ENCODE results near the gene SLC15A5.

The SLC15A5 gene

GRCh38 chr12:16245209-16245608 is 32.3 kb downstream of the SLC15A5 start:
- no peak for DNase-seq (ENCODE audit: low read depth)
- TF ChIP-seq CTCF (IDR thresholded peaks at IDR 0.05; ENCODE audit: low read depth, low read length, missing control alignments): no peak
- H3K4me3 ChIP-seq (ENCODE audit: low read depth, low read length): no peak overlapping the region

- H3K4me3 ChIP-seq (ENCODE audit: low read depth, low read length): no peak overlapping the region
- no peak for DNase-seq (ENCODE audit: low read depth)
- TF ChIP-seq CTCF (IDR thresholded peaks at IDR 0.05; ENCODE audit: low read depth, low read length, missing control alignments): no peak
These were observed 33.7 kb downstream of the SLC15A5 start for GRCh38 chr12:16243487-16244412.

GRCh38 chr12:16241346-16241745 is 36.1 kb downstream of the SLC15A5 start:
- DNase-seq (ENCODE audit: low read depth): no peak
- TF ChIP-seq CTCF (IDR thresholded peaks at IDR 0.05; ENCODE audit: low read depth, low read length, missing control alignments): no peak
- H3K4me3 ChIP-seq (ENCODE audit: low read depth, low read length): no peak overlapping the region

- TF ChIP-seq CTCF (IDR thresholded peaks at IDR 0.05; ENCODE audit: low read depth, low read length, missing control alignments): no peak
- DNase-seq (ENCODE audit: low read depth): no peak
- no peak overlapping the region for H3K4me3 ChIP-seq (ENCODE audit: low read depth, low read length)
These were observed 38.8 kb downstream of the SLC15A5 start for GRCh38 chr12:16238661-16239060.

GRCh38 chr12:16229676-16230075 is 47.8 kb downstream of the SLC15A5 start:
- H3K4me3 ChIP-seq (ENCODE audit: low read depth, low read length): no peak overlapping the region
- DNase-seq (ENCODE audit: low read depth): no peak
- no peak for TF ChIP-seq CTCF (IDR thresholded peaks at IDR 0.05; ENCODE audit: low read depth, low read length, missing control alignments)

GRCh38 chr12:16228067-16228466 is 49.4 kb downstream of the SLC15A5 start:
- no peak overlapping the region for H3K4me3 ChIP-seq (ENCODE audit: low read depth, low read length)
- DNase-seq (ENCODE audit: low read depth): no peak
- TF ChIP-seq CTCF (IDR thresholded peaks at IDR 0.05; ENCODE audit: low read depth, low read length, missing control alignments): no peak

GRCh38 chr12:16225692-16226091 is 51.8 kb downstream of the SLC15A5 start:
- no peak for TF ChIP-seq CTCF (IDR thresholded peaks at IDR 0.05; ENCODE audit: low read depth, low read length, missing control alignments)
- DNase-seq (ENCODE audit: low read depth): no peak
- no peak overlapping the region for H3K4me3 ChIP-seq (ENCODE audit: low read depth, low read length)
